Measurements from ENCODE around the gene MRPS11.

GRCh38 chr15:88448991-88449461, 18.5 kb upstream of the MRPS11 start:
- TF ChIP-seq, protein P1, sequence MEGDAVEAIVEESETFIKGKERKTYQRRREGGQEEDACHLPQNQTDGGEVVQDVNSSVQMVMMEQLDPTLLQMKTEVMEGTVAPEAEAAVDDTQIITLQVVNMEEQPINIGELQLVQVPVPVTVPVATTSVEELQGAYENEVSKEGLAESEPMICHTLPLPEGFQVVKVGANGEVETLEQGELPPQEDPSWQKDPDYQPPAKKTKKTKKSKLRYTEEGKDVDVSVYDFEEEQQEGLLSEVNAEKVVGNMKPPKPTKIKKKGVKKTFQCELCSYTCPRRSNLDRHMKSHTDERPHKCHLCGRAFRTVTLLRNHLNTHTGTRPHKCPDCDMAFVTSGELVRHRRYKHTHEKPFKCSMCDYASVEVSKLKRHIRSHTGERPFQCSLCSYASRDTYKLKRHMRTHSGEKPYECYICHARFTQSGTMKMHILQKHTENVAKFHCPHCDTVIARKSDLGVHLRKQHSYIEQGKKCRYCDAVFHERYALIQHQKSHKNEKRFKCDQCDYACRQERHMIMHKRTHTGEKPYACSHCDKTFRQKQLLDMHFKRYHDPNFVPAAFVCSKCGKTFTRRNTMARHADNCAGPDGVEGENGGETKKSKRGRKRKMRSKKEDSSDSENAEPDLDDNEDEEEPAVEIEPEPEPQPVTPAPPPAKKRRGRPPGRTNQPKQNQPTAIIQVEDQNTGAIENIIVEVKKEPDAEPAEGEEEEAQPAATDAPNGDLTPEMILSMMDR (IDR thresholded peaks at IDR 0.05): no peak
- no peak for TF ChIP-seq POLR2A (IDR thresholded peaks at IDR 0.05)

All from uterus (tissue), 2 donors.